Measurements from ENCODE around the gene DIPK1A. TPM values are rescaled to one million over a fixed set of nuclear protein-coding genes. Genes with fewer than 3 reads are reported as not detected.

DIPK1A gene
- total RNA-seq, 1 experiment from 2014 or later: 3.8 TPM

- WGBS (ENCODE audit: extremely low coverage, insufficient read length, low lambda C conversion rate): no CpG with 5 or more reads among the region's 4 CpGs
Measured at GRCh38 chr1:92923664-92924063, 37.6 kb downstream of the DIPK1A start.

More at GRCh38 chr1:92923664-92924063, 37.6 kb downstream of the DIPK1A start:
- no peak overlapping the region for H2AFZ ChIP-seq (ENCODE audit: low read length)
- no peak overlapping the region for H2BK5ac ChIP-seq (ENCODE audit: insufficient read length, low read length)
- H3K9me3 ChIP-seq (ENCODE audit: control insufficient read depth, low read depth, low read length): no peaks in the 10 kb centered on the region
- no peak for DNase-seq
- no peak overlapping the region for H2BK120ac ChIP-seq (ENCODE audit: low read depth, low read length, poor library complexity, severe bottlenecking)
- no peak overlapping the region for H3K4ac ChIP-seq (ENCODE audit: low read depth, low read length)
- H3K36me3 Mint-ChIP-seq (ENCODE audit: insufficient read depth in 1 of 3, low read depth in 3 of 3): peaks cover 0 to 6% (median 3%) of the 10 kb centered on the region in 3 experiments; a peak in 3 of 7 replicates
- H3K9me3 Mint-ChIP-seq: peaks cover 0 to 5% of the 10 kb centered on the region in 2 experiments; a peak in 4 of 5 replicates
- TF ChIP-seq CTCF (conservative IDR thresholded peaks at IDR 0.05): no peak
- H3K14ac ChIP-seq (ENCODE audit: insufficient read depth, low read length): no peak overlapping the region
- no peaks in the 10 kb centered on the region for H4K20me1 ChIP-seq (ENCODE audit: control insufficient read depth, insufficient read depth, insufficient read length)
- no peak overlapping the region for H4K8ac ChIP-seq (replicated peaks; ENCODE audit: insufficient read length, low read depth, low read length)
- H3K56ac ChIP-seq (ENCODE audit: insufficient read length, low read depth, low read length): no peak overlapping the region
- no peak overlapping the region for H4K5ac ChIP-seq (ENCODE audit: insufficient read length, low read depth, low read length)
- no peak overlapping the region for H2AK5ac ChIP-seq (ENCODE audit: insufficient read length, low read length)
- no peaks in the 10 kb centered on the region for H3K4me1 Mint-ChIP-seq
- H3K4me2 ChIP-seq (ENCODE audit: insufficient read depth, insufficient read length, low read length): no peak overlapping the region
- no peaks in the 10 kb centered on the region for H3K79me2 ChIP-seq (ENCODE audit: insufficient read depth, low read length)
- no peak overlapping the region for H3K4me3 Mint-ChIP-seq
- no peaks in the 10 kb centered on the region for H3K79me1 ChIP-seq (ENCODE audit: insufficient read depth, low read depth, low read length, poor library complexity, severe bottlenecking)
- no peak overlapping the region for H4K91ac ChIP-seq (ENCODE audit: insufficient read length, low read depth, low read length)
- no peaks in the 10 kb centered on the region for H3K27me3 Mint-ChIP-seq (ENCODE audit: low read depth)
- H3K23ac ChIP-seq (ENCODE audit: insufficient read length, low read depth, low read length): no peak overlapping the region
- H3K27ac Mint-ChIP-seq: no peak overlapping the region
- no peak overlapping the region for H3K27ac ChIP-seq (ENCODE audit: insufficient read length, low read depth, low read length)
- H3K27me3 ChIP-seq (ENCODE audit: insufficient read depth, low read length): no peaks in the 10 kb centered on the region
- no peak overlapping the region for H2BK15ac ChIP-seq (ENCODE audit: low read depth, low read length)
- no peak overlapping the region for H2BK12ac ChIP-seq (ENCODE audit: insufficient read length, low read depth, low read length)
- no peak overlapping the region for H3T11ph ChIP-seq (ENCODE audit: low read length)
- H3K23me2 ChIP-seq (ENCODE audit: insufficient read length, low read depth, low read length, poor library complexity, severe bottlenecking): no peaks in the 10 kb centered on the region
- H3K9ac ChIP-seq (ENCODE audit: extremely low read depth, insufficient read length, low read length): no peak overlapping the region
- H2BK20ac ChIP-seq (ENCODE audit: low read depth, low read length, poor library complexity, severe bottlenecking): no peak overlapping the region
- no peaks in the 10 kb centered on the region for H3K4me1 ChIP-seq (ENCODE audit: insufficient read depth, low read length)
- no peak overlapping the region for H3K18ac ChIP-seq (ENCODE audit: insufficient read length, low read depth, low read length)

Measured in H9 (cell line).